PC-9 (cell line): ENCODE measurements around the gene INO80D.
"Not testable (repeated sequence)": the region's sequence is repeated elsewhere in the genome, so short reads cannot be mapped to it uniquely, and the experiment has no call there.

Experiments used
- CTCF ChIP-seq: fragments of 200-600 bp; sonication (generic); conservative IDR thresholded peaks from 2 replicates; pipeline ENCODE4 v1.6.1; 2017; ENCODE audit warnings: mixed run types, antibody characterized with exemption, mild to moderate bottlenecking, moderate library complexity
- EZH2 ChIP-seq: fragments of 200-600 bp; sonication (generic); IDR thresholded peaks from 2 replicates; pipeline ENCODE4 v1.8.0; 2017; ENCODE audit warnings: antibody characterized with exemption, low read depth

DNA sequence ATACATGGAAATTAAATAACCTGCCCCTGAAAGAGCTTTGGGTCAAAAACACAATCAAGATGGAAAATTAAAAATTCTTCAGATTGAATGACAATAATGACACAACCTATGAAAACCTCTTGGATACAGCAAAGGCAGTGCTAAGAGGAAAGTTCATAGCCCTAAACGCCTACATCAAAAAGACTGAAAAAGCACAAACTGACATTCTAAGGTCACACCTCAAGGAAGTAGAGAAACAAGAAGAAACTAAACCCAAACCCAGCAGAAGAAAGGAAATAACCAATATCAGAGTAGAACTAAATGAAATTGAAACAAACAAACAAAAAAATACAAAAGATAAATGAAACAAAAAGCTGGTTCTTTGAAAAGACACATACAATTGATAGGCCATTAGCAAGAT lies 52.5 kb downstream of the INO80D start:
- not testable (repeated sequence) for TF ChIP-seq CTCF, EZH2
